A549 (cell line): ENCODE measurements around the gene GSE1. TPM values are rescaled to one million over a fixed set of nuclear protein-coding genes. Genes with fewer than 3 reads are reported as not detected.

Experiments
- ATAC-seq, 2 experiments: fragments of 200-7000 bp in 1 of 2; fragments of >200 bp in 1 of 2; cut with Nextera tagmentation in 1 of 2; cut with Tn5 transposase in 1 of 2; 3 replicates each; pipeline versions ENCODE4 v1.8.0 to v1.9.1; 2018 to 2020; ENCODE audit warnings: mild to moderate bottlenecking in 1 of 2, moderate library complexity in 1 of 2
- CTCF ChIA-PET: fragments of 300-600 bp; sonication (Branson Sonifier 250); formaldehyde crosslinking; extraction: SDS; loops from one replicate; lab custom pipeline; 2021; ENCODE audit warnings: antibody characterized with exemption, inconsistent platforms; lab: Yijun Ruan, JAX
- POLR2A ChIA-PET: fragments of 350-600 bp; formaldehyde crosslinking; extraction: SDS; loops from one replicate; lab custom pipeline; 2021; ENCODE audit warnings: antibody characterized with exemption, inconsistent platforms; lab: Yijun Ruan, JAX
- DNase-seq, 2 experiments: peaks; one replicate each; pipeline versions ENCODE4 v3.0.0 to v3.0.0-alpha.2; 2011 to 2016; ENCODE audit warnings: low read depth in 1 of 2, low spot score in 1 of 2
- FAIRE-seq: peaks from 2 replicates; lab custom pipeline; 2011; peaks lifted over from hg19 to GRCh38; lab: Jason Lieb, UNC
- H3K27ac ChIP-seq, 2 experiments: fragments of >200 bp; sonication (Bioruptor Twin); formaldehyde crosslinking; 3 replicates each; pipeline ENCODE4 v1.5.1; 2016 to 2017
- H3K4me1 ChIP-seq: fragments of >200 bp; sonication (Bioruptor Twin); formaldehyde crosslinking; 3 replicates; pipeline ENCODE4 v1.6.1; 2016
- H3K4me2 ChIP-seq: fragments of >200 bp; sonication (Bioruptor Twin); formaldehyde crosslinking; 3 replicates; pipeline ENCODE4 v1.6.1; 2016
- H3K4me3 ChIP-seq: fragments of >200 bp; sonication (Bioruptor Twin); formaldehyde crosslinking; 3 replicates; pipeline ENCODE4 v1.5.1; 2016
- H3K9me3 ChIP-seq: fragments of >200 bp; sonication (Bioruptor Twin); formaldehyde crosslinking; 3 replicates; pipeline ENCODE4 v1.6.1; 2016
- BCL3 ChIP-seq: fragments of >200 bp; sonication (Bioruptor Twin); formaldehyde crosslinking; IDR thresholded peaks from 3 replicates; pipeline ENCODE4 v1.6.1; 2016
- BHLHE40 ChIP-seq: IDR thresholded peaks from 2 replicates; pipeline ENCODE4 v1.6.1; 2012; ENCODE audit warnings: low read depth, low read length, inconsistent platforms
- CBX8 ChIP-seq: fragments of 200-600 bp; sonication (generic); IDR thresholded peaks from 2 replicates; pipeline ENCODE4 v1.6.1; 2016
- CEBPB ChIP-seq, 2 experiments: fragments of >200 bp in 1 of 2; sonication (Bioruptor Twin) in 1 of 2; formaldehyde crosslinking in 1 of 2; IDR thresholded peaks; 2 replicates each; pipeline ENCODE4 v1.6.1; 2012 to 2016
- E2F6 ChIP-seq: IDR thresholded peaks from 2 replicates; pipeline ENCODE4 v1.6.1; 2012; ENCODE audit warnings: low read depth, borderline replicate concordance
- FOSB ChIP-seq: fragments of 250-450 bp; sonication (Bioruptor Pico); IDR thresholded peaks from 2 replicates; pipeline ENCODE4 v1.5.0; 2020; ENCODE audit warnings: mild to moderate bottlenecking, moderate library complexity
- FOSL2 ChIP-seq, 2 experiments: fragments of 450-650 bp in 1 of 2; fragments of >200 bp in 1 of 2; sonication (Bioruptor Twin) in 1 of 2; formaldehyde crosslinking; IDR thresholded peaks; 2 replicates each; pipeline versions ENCODE4 v1.5.0 to v1.6.1; 2016 to 2020; ENCODE audit warnings: mild to moderate bottlenecking in 1 of 2, moderate library complexity in 1 of 2
- HDAC2 ChIP-seq: fragments of 200-600 bp; sonication (generic); IDR thresholded peaks from 2 replicates; pipeline ENCODE4 v1.6.1; 2016
- HES2 ChIP-seq: fragments of >200 bp; sonication (Bioruptor Twin); formaldehyde crosslinking; IDR thresholded peaks from 2 replicates; pipeline ENCODE4 v1.6.1; 2016
- JUNB ChIP-seq: fragments of >200 bp; sonication (Bioruptor Twin); formaldehyde crosslinking; IDR thresholded peaks from 2 replicates; pipeline ENCODE4 v1.6.1; 2016
- KDM1A ChIP-seq: fragments of 200-600 bp; sonication (generic); IDR thresholded peaks from 2 replicates; pipeline ENCODE4 v1.6.1; 2016; ENCODE audit warnings: low read depth, mild to moderate bottlenecking
- MAZ ChIP-seq: fragments of 150-350 bp; IDR thresholded peaks from 2 replicates; pipeline ENCODE4 v1.6.1; 2014; ENCODE audit warnings: antibody characterized with exemption, low read depth, low read length, borderline replicate concordance
- MYC ChIP-seq: IDR thresholded peaks from 2 replicates; pipeline ENCODE4 v1.6.1; 2012; ENCODE audit warnings: mild to moderate bottlenecking, inconsistent platforms, low read length, improper control_type of control experiment, borderline replicate concordance
- NFE2L2 ChIP-seq: fragments of 150-350 bp; conservative IDR thresholded peaks from 2 replicates; pipeline ENCODE4 v1.6.1; 2014; ENCODE audit warnings: low read length
- PBX3 ChIP-seq: IDR thresholded peaks from 2 replicates; pipeline ENCODE4 v1.6.1; 2012
- POLR2AphosphoS2 ChIP-seq: conservative IDR thresholded peaks from 2 replicates; pipeline ENCODE4 v1.6.1; 2012; ENCODE audit warnings: low read length, improper control_type of control experiment, inconsistent platforms
- RFX5 ChIP-seq: fragments of 450-650 bp; IDR thresholded peaks from 2 replicates; pipeline ENCODE4 v1.7.1; 2014; ENCODE audit warnings: antibody characterized with exemption, mild to moderate bottlenecking, moderate library complexity
- SMC3 ChIP-seq: fragments of >200 bp; sonication (Bioruptor Twin); formaldehyde crosslinking; IDR thresholded peaks from 3 replicates; pipeline ENCODE4 v1.6.1; 2018; ENCODE audit warnings: inconsistent platforms
- TFCP2L1 ChIP-seq: fragments of 250-450 bp; sonication (Bioruptor Pico); IDR thresholded peaks from 2 replicates; pipeline ENCODE4 v1.5.0; 2021; ENCODE audit warnings: mild to moderate bottlenecking
- TP53 ChIP-seq: fragments of 250-450 bp; sonication (Bioruptor Pico); IDR thresholded peaks from 2 replicates; pipeline ENCODE4 v1.5.0; 2021; ENCODE audit warnings: mild to moderate bottlenecking, moderate library complexity
- ZNF302 ChIP-seq: fragments of 250-450 bp; sonication (Bioruptor Pico); IDR thresholded peaks from 2 replicates; pipeline ENCODE4 v1.9.0; 2021; ENCODE audit warnings: inconsistent platforms, mild to moderate bottlenecking, moderate library complexity
- ZSCAN20 ChIP-seq: fragments of 250-450 bp; sonication (Bioruptor Pico); IDR thresholded peaks from 2 replicates; pipeline ENCODE4 v1.8.0; 2022; ENCODE audit warnings: mild to moderate bottlenecking, moderate library complexity
- WGBS: methylation state at CpG from one replicate; pipeline ENCODE4 v1.1.6; 2017; ENCODE audit errors: missing lambda C conversion rate; 5-methylcytosine and 5-hydroxymethylcytosine counted together
- polyA plus RNA-seq, 4 experiments: library from polyadenylated mRNA; depleted of rRNA in 3 of 4; stranded (reverse); fragments of >200 nt; fragmentation: RNase III in 1 of 4; extraction: RNeasy Plus Mini Kit Qiagen cat#74134 plus additional on column Dnase treatment in 1 of 4; gene quantifications; 2 replicates in 3 of 4; 3 replicates in 1 of 4; pipeline ENCODE4 v1.2.3, GENCODE V29; 2011 to 2017

The GSE1 gene
- polyA plus RNA-seq, 2 of the 4 experiments (the other 2 are of a cell fraction) = 20.7 to 24.3 TPM

- Histone ChIP-seq H3K27ac (no peak overlapping the region; a peak in 1 of 6 replicates), H3K4me2 (no peak overlapping the region), H3K4me1 (no peaks in the 10 kb centered on the region), H3K9me3 (no peaks in the 10 kb centered on the region), H3K4me3 (no peak overlapping the region)
- no peak for DNase-seq
- no peak for FAIRE-seq
- ChIA-PET POLR2A (no interaction called here), CTCF (interaction anchor here (0.7 to 1.2 kb wide), 4 partner anchors 9 to 52 kb away, joined by 3 to 6 read pairs (median 3); no protein-coding TSS in a partner anchor)
- peak; percentile 29 to 64; a peak in 4 of 6 replicates for ATAC-seq
- 89% methylated on average over 16 of the region's 16 CpGs for WGBS
- TF ChIP-seq MAZ (no peak), CEBPB (IDR thresholded peaks at IDR 0.05) (no peak), TP53 (CRISPR knock-in tag) (no peak), CBX8 (no peak), TFCP2L1 (no peak), KDM1A (no peak), E2F6 (no peak), ZSCAN20 (CRISPR knock-in tag) (no peak), SMC3 (no peak), JUNB (no peak), FOSB (no peak), BHLHE40 (no peak), POLR2AphosphoS2 (no peak), MYC (no peak), PBX3 (no peak), HDAC2 (no peak)
Measured at GRCh38 chr16:85667841-85668413, 54.8 kb downstream of the GSE1 start.

GRCh38 chr16:85668676-85669424, 55.7 kb downstream of the GSE1 start:
- CTCF ChIA-PET = interaction anchor here (0.7 to 1.2 kb wide), 4 partner anchors 10 to 53 kb away, joined by 3 to 6 read pairs (median 3); no protein-coding TSS in a partner anchor
- Histone ChIP-seq H3K27ac (no peak overlapping the region), H3K4me1 (no peaks in the 10 kb centered on the region), H3K9me3 (no peaks in the 10 kb centered on the region), H3K4me2 (no peak overlapping the region), H3K4me3 (no peak overlapping the region)
- DNase-seq = no peak
- no peak for TF ChIP-seq RFX5
- no peak for FAIRE-seq
- peak in 1 of 2 experiments; percentile 26; a peak in 2 of 6 replicates for ATAC-seq
- WGBS = 93% methylated on average over 10 of the region's 10 CpGs
- POLR2A ChIA-PET = no interaction called here

- H3K27ac ChIP-seq = no peak overlapping the region
- H3K4me2 ChIP-seq = no peak overlapping the region
- POLR2A ChIA-PET = interaction anchor here (0.7 kb wide), 1 partner anchor 46 kb away, joined by 4 read pairs; no protein-coding TSS in a partner anchor
- no peaks in the 10 kb centered on the region for H3K9me3 ChIP-seq
- CTCF ChIA-PET = interaction anchor here (12.4 kb wide), 1 partner anchor 49 kb away, joined by 128 read pairs; no protein-coding TSS in a partner anchor
- H3K4me1 ChIP-seq = no peaks in the 10 kb centered on the region
- DNase-seq (no peak), ATAC-seq (no peak), FAIRE-seq (no peak)
- 95% methylated on average over 14 of the region's 14 CpGs for WGBS
- no peak overlapping the region for H3K4me3 ChIP-seq
- no peak for TF ChIP-seq BCL3
- TF ChIP-seq HES2 = no peak
- no peak for TF ChIP-seq FOSL2 (IDR thresholded peaks at IDR 0.05)
- no peak for TF ChIP-seq FOSL2 (CRISPR knock-in tag; IDR thresholded peaks at IDR 0.05)
- TF ChIP-seq FOSB = no peak
- no peak for TF ChIP-seq NFE2L2
- TF ChIP-seq ZNF302 (CRISPR knock-in tag) = no peak
Measured at GRCh38 chr16:85670840-85671239, 57.7 kb downstream of the GSE1 start.
